NCI-H1930 (cell line): ENCODE data around the gene CSTF3.

Experiments used
- DNase-seq, 2 experiments: peaks; one replicate each; lab custom pipeline; 2025; lab: John Stamatoyannopoulos, UW

The CSTF3 gene

DNA sequence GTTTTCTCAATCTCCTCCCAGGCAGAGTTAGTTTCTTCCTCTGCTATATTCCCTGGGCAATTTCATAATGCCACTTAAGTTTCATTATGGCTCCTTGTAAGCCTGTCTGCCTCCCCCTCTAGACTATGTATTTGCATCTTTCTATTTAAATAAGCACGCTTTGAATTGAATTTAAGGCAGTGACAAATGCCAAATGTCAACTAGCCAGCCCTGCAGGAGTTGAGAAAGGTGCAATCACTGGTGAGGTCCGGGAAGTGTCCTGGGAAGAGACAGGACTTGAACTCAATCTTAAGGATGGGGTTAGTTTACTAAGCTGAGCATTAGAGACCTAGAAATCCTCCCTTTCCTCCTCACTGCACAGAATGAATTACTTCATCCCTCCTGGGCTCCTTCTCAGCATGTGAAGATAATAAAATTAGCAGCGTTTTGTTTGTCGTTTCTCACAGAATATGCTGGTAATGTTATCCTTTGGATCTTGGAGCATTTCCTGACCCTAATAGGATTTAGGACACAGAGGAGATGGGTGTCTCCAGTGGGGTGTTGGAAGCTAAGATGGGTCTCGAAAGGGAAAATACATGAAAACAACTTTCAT, 120.3 kb downstream of the CSTF3 start:
- DNase-seq = no peak

DNA sequence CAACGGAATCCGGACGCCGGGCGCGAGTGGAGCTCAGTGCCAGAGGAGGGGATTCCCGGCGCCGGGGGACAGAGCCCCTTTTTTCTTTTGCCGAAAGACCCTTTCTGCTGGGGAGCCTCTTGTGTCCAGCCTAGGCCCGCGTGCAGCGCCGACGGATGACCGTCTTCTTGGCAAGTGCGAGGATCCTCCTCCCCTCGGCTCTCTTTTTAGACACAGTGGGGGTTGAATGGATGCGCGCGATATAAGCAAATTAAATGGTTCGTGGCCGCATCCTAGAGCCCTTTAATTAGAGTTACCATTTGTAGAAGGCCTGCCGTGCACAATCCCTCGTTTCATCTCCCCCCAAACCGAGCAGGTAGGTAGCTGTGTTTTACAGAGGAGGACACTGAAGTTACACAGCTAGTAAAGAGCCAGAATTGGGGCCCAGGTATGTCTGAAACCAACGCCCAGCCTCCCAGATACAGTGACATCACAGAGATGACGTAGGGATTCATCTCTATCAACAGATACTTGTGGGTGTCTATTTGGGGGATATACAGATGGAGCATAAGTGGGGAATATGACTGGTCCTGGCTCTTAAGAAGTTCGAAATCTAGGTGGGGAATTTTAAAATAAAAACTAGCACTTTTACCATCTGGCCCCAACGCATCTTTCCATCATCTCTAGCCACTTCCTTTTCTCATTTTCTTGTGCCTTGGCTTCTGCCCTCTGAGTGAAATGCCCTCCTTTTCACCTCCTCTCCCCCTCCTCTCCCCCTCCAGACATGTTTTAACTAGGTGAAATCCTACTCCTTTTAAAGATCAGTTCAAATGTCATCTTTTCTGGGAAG, 121.0 kb downstream of the CSTF3 start:
- peak; percentile 25 to 48 for DNase-seq

DNA sequence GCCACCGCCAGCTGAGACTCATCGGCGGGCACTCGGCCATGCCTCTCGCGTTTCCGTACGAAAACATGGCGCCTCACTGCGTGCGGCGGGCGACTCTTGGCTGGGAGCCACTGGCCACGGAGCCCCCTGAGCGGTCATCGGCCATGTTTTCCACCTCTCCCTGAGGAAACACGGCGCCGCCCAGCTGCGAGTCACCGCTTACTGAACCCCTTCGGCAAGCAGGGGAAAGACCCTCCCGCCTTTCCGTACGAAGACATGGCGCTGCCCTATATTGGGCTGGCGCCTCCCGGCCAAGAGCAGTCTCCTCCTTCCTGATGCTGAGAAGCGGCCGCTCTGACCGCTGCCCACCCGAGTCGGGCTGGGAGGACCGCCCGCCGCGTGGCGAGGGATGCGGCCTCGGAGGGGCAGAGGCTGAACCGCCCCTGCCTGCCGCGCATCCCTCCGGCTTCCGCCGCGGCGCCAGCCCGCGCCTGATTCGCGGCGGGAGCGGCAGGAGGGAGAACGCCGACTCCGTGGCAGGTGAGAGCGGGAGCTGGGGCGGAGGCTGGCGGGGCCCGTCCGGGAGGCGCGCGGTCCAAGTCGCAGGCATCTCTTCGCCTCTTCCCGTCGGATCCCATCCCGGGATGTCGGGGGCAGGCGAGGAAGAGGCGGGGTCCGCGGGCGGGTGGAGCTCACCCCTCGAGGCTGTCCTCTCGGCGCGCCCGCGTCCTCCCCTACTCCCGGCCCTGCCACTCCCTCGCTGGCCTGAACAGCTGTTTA, 121.8 kb downstream of the CSTF3 start, which contains the start of gene TCP11L1:
Gene TCP11L1, plus strand, starts transcription at position 299 of the 759 bp plus-strand sequence. CDS start 4,202 bp downstream, outside the sequence.
- DNase-seq = peak; percentile 93

DNA sequence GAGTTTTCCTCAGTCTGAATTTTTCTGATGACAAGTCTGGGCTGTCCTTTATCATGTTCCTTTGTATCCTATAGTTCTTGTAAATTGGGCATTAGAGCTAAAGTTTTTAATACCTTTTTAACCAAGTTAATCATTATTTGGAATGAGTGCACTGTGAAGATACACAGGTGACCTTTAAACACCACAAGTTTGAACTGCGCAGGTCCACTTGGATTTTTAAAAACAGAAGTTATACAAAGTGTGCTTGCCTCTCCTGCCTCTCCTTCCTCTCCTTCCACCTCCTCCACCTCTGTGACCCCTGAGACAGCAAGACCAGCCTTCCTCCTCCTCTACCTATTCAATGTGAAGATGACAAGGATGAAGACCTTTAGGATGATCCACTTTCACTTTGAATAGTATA, 126.3 kb downstream of the CSTF3 start:
- DNase-seq = no peak
